ENCODE measurements around the gene ZNF831. TPM values are rescaled to one million over a fixed set of nuclear protein-coding genes. Genes with fewer than 3 reads are reported as not detected.

ZNF831 gene
- total RNA-seq, 1 experiment from 2014 or later = not detected

GRCh38 chr20:59170406-59171349 lies 7.1 kb downstream of the ZNF831 start:
- peaks cover 91% of the 10 kb centered on the region for H3K27me3 Mint-ChIP-seq (ENCODE audit: unreplicated experiment)
- intact Hi-C loops (cut with micrococcal nuclease; ENCODE audit: unreplicated experiment) = no loop called here
- no peak overlapping the region for H3K4me3 Mint-ChIP-seq (ENCODE audit: low read depth, unreplicated experiment)
- H3K27ac Mint-ChIP-seq (ENCODE audit: unreplicated experiment) = no peak overlapping the region
- no peaks in the 10 kb centered on the region for H3K36me3 Mint-ChIP-seq (ENCODE audit: insufficient read depth, unreplicated experiment)
- no peaks in the 10 kb centered on the region for H3K9me3 Mint-ChIP-seq (ENCODE audit: low read depth, unreplicated experiment)
- BruUV-seq (replicated peaks) = no TSS peak
- no peak for DNase-seq
- no peaks in the 10 kb centered on the region for H3K4me1 Mint-ChIP-seq (ENCODE audit: low read depth, unreplicated experiment)
- no peak for TF ChIP-seq CTCF (IDR thresholded peaks at IDR 0.05; ENCODE audit: unreplicated experiment)
- CTCF ChIA-PET = interaction anchor here (0.7 kb wide), 1 partner anchor 95 kb away, joined by 5 read pairs; no protein-coding TSS in a partner anchor

- H3K4me1 Mint-ChIP-seq (ENCODE audit: low read depth, unreplicated experiment) = no peaks in the 10 kb centered on the region
- no peak overlapping the region for H3K27ac Mint-ChIP-seq (ENCODE audit: unreplicated experiment)
- no peak for DNase-seq
- TF ChIP-seq CTCF (IDR thresholded peaks at IDR 0.05; ENCODE audit: unreplicated experiment) = no peak
- CTCF ChIA-PET = no interaction called here
- no peak overlapping the region for H3K4me3 Mint-ChIP-seq (ENCODE audit: low read depth, unreplicated experiment)
- no peaks in the 10 kb centered on the region for H3K9me3 Mint-ChIP-seq (ENCODE audit: low read depth, unreplicated experiment)
- H3K36me3 Mint-ChIP-seq (ENCODE audit: insufficient read depth, unreplicated experiment) = no peaks in the 10 kb centered on the region
- peaks cover 91% of the 10 kb centered on the region for H3K27me3 Mint-ChIP-seq (ENCODE audit: unreplicated experiment)
- no TSS peak for BruUV-seq (replicated peaks)
- intact Hi-C loops (cut with micrococcal nuclease; ENCODE audit: unreplicated experiment) = no loop called here
Measured at GRCh38 chr20:59171986-59172385, 8.4 kb downstream of the ZNF831 start.

GRCh38 chr20:59173938-59174491 lies 10.4 kb downstream of the ZNF831 start:
- CTCF ChIA-PET = no interaction called here

GRCh38 chr20:59175002-59175401 lies 11.4 kb downstream of the ZNF831 start:
- no peak for DNase-seq
- intact Hi-C loops (cut with micrococcal nuclease; ENCODE audit: unreplicated experiment) = no loop called here
- no peaks in the 10 kb centered on the region for H3K4me1 Mint-ChIP-seq (ENCODE audit: low read depth, unreplicated experiment)
- no peak for TF ChIP-seq CTCF (IDR thresholded peaks at IDR 0.05; ENCODE audit: unreplicated experiment)
- H3K9me3 Mint-ChIP-seq (ENCODE audit: low read depth, unreplicated experiment) = no peaks in the 10 kb centered on the region
- H3K4me3 Mint-ChIP-seq (ENCODE audit: low read depth, unreplicated experiment) = no peak overlapping the region
- H3K27ac Mint-ChIP-seq (ENCODE audit: unreplicated experiment) = no peak overlapping the region
- no TSS peak for BruUV-seq (replicated peaks)
- peaks cover 99% of the 10 kb centered on the region for H3K27me3 Mint-ChIP-seq (ENCODE audit: unreplicated experiment)
- CTCF ChIA-PET = interaction anchor here (0.6 kb wide), 1 partner anchor 306 kb away, joined by 3 read pairs; no protein-coding TSS in a partner anchor
- H3K36me3 Mint-ChIP-seq (ENCODE audit: insufficient read depth, unreplicated experiment) = no peaks in the 10 kb centered on the region

More at GRCh38 chr20:59173938-59174491, 10.4 kb downstream of the ZNF831 start:
- Mint-ChIP-seq H3K27ac (ENCODE audit: unreplicated experiment) (no peak overlapping the region), H3K4me3 (ENCODE audit: low read depth, unreplicated experiment) (no peak overlapping the region), H3K4me1 (ENCODE audit: low read depth, unreplicated experiment) (no peaks in the 10 kb centered on the region), H3K9me3 (ENCODE audit: low read depth, unreplicated experiment) (no peaks in the 10 kb centered on the region), H3K36me3 (ENCODE audit: insufficient read depth, unreplicated experiment) (no peaks in the 10 kb centered on the region), H3K27me3 (ENCODE audit: unreplicated experiment) (peaks cover 99% of the 10 kb centered on the region)
- TF ChIP-seq CTCF (IDR thresholded peaks at IDR 0.05; ENCODE audit: unreplicated experiment) = no peak
- BruUV-seq (replicated peaks) = no TSS peak
- intact Hi-C loops (cut with micrococcal nuclease; ENCODE audit: unreplicated experiment) = no loop called here
- no peak for DNase-seq
